WTC11 (cell line): Measurements from ENCODE around the gene POLDIP3. TPM values are rescaled to one million over a fixed set of nuclear protein-coding genes. Genes with fewer than 3 reads are reported as not detected.

Source experiments
- ATF1 ChIP-seq: sonication (generic); formaldehyde crosslinking; IDR thresholded peaks from 2 replicates; pipeline ENCODE4 v1.8.1; 2023; ENCODE audit warnings: mild to moderate bottlenecking, moderate library complexity, missing genetic modification reagents
- ATF2 ChIP-seq: sonication (generic); formaldehyde crosslinking; IDR thresholded peaks from 2 replicates; pipeline ENCODE4 v1.8.1; 2022; ENCODE audit warnings: low read depth, missing genetic modification reagents, borderline replicate concordance
- ATF6 ChIP-seq: sonication (generic); formaldehyde crosslinking; IDR thresholded peaks from 2 replicates; pipeline ENCODE4 v1.8.1; 2023; ENCODE audit warnings: mild to moderate bottlenecking, missing genetic modification reagents
- CREM ChIP-seq: sonication (generic); formaldehyde crosslinking; IDR thresholded peaks from 2 replicates; pipeline ENCODE4 v1.8.1; 2022; ENCODE audit warnings: mild to moderate bottlenecking, missing genetic modification reagents, moderate library complexity
- ETV6 ChIP-seq: sonication (generic); formaldehyde crosslinking; IDR thresholded peaks from 2 replicates; pipeline ENCODE4 v1.8.1; 2022; ENCODE audit warnings: mild to moderate bottlenecking, missing genetic modification reagents
- FOXP1 ChIP-seq: sonication (generic); formaldehyde crosslinking; IDR thresholded peaks from 2 replicates; pipeline ENCODE4 v1.8.0; 2022; ENCODE audit warnings: missing genetic modification reagents, mild to moderate bottlenecking, moderate library complexity, borderline replicate concordance
- GABPB1 ChIP-seq: sonication (generic); formaldehyde crosslinking; IDR thresholded peaks from 2 replicates; pipeline ENCODE4 v1.8.1; 2023; ENCODE audit warnings: mild to moderate bottlenecking, missing genetic modification reagents
- GTF2I ChIP-seq: fragments of 250-450 bp; sonication (Bioruptor Pico); conservative IDR thresholded peaks from 2 replicates; pipeline ENCODE4 v1.4.0; 2021; ENCODE audit warnings: mild to moderate bottlenecking
- IRF2 ChIP-seq: sonication (generic); formaldehyde crosslinking; IDR thresholded peaks from 2 replicates; pipeline ENCODE4 v1.8.0; 2022; ENCODE audit warnings: low read depth, missing genetic modification reagents, borderline replicate concordance
- JUN ChIP-seq: sonication (generic); formaldehyde crosslinking; IDR thresholded peaks from 2 replicates; pipeline ENCODE4 v1.8.0; 2023; ENCODE audit warnings: mild to moderate bottlenecking, missing genetic modification reagents
- MAX ChIP-seq: sonication (generic); formaldehyde crosslinking; IDR thresholded peaks from 2 replicates; pipeline ENCODE4 v1.8.0; 2022; ENCODE audit warnings: mild to moderate bottlenecking, missing genetic modification reagents
- MLX ChIP-seq: sonication (generic); formaldehyde crosslinking; IDR thresholded peaks from 2 replicates; pipeline ENCODE4 v1.8.1; 2023; ENCODE audit warnings: mild to moderate bottlenecking, missing genetic modification reagents, moderate library complexity
- MYBL2 ChIP-seq: sonication (generic); formaldehyde crosslinking; IDR thresholded peaks from 2 replicates; pipeline ENCODE4 v1.8.1; 2023; ENCODE audit warnings: mild to moderate bottlenecking, moderate library complexity, missing genetic modification reagents
- NFATC4 ChIP-seq: fragments of 250-450 bp; sonication (Bioruptor Pico); IDR thresholded peaks from 2 replicates; pipeline ENCODE4 v1.9.0; 2021; ENCODE audit warnings: mild to moderate bottlenecking
- NFYB ChIP-seq: sonication (generic); formaldehyde crosslinking; conservative IDR thresholded peaks from 2 replicates; pipeline ENCODE4 v1.8.0; 2022; ENCODE audit warnings: low read depth, missing genetic modification reagents
- NR1H2 ChIP-seq: sonication (generic); formaldehyde crosslinking; IDR thresholded peaks from 2 replicates; pipeline ENCODE4 v1.9.0; 2021; ENCODE audit warnings: mild to moderate bottlenecking, moderate library complexity, missing genetic modification reagents
- RORB ChIP-seq: fragments of 250-450 bp; sonication (Bioruptor Pico); IDR thresholded peaks from 2 replicates; pipeline ENCODE4 v1.9.0; 2021; ENCODE audit warnings: mild to moderate bottlenecking
- SOX15 ChIP-seq: fragments of 250-450 bp; sonication (Bioruptor Pico); IDR thresholded peaks from 2 replicates; pipeline ENCODE4 v1.9.0; 2021; ENCODE audit warnings: mild to moderate bottlenecking
- STAT6 ChIP-seq: sonication (generic); formaldehyde crosslinking; conservative IDR thresholded peaks from 2 replicates; pipeline ENCODE4 v1.8.1; 2023; ENCODE audit warnings: mild to moderate bottlenecking, low read depth, missing genetic modification reagents, moderate library complexity
- ZBTB21 ChIP-seq: sonication (generic); formaldehyde crosslinking; IDR thresholded peaks from 2 replicates; pipeline ENCODE4 v1.8.1; 2023; ENCODE audit warnings: mild to moderate bottlenecking, missing genetic modification reagents, borderline replicate concordance
- ZNF121 ChIP-seq: sonication (generic); formaldehyde crosslinking; IDR thresholded peaks from 2 replicates; pipeline ENCODE4 v1.8.0; 2023; ENCODE audit warnings: missing genetic modification reagents
- ZNF232 ChIP-seq: sonication (generic); formaldehyde crosslinking; IDR thresholded peaks from 2 replicates; pipeline ENCODE4 v1.8.0; 2022; ENCODE audit warnings: mild to moderate bottlenecking, missing genetic modification reagents
- ZNF263 ChIP-seq: sonication (generic); formaldehyde crosslinking; IDR thresholded peaks from 2 replicates; pipeline ENCODE4 v1.8.1; 2022; ENCODE audit warnings: low read depth, mild to moderate bottlenecking, moderate library complexity, missing genetic modification reagents
- ZNF416 ChIP-seq: fragments of 250-450 bp; sonication (Bioruptor Pico); IDR thresholded peaks from 2 replicates; pipeline ENCODE4 v1.9.0; 2021; ENCODE audit warnings: mild to moderate bottlenecking, inconsistent platforms
- ZNF423 ChIP-seq: fragments of 250-450 bp; sonication (Bioruptor Pico); IDR thresholded peaks from 2 replicates; pipeline ENCODE4 v2.1.2; 2022; ENCODE audit warnings: mild to moderate bottlenecking, moderate library complexity
- ZNF671 ChIP-seq: fragments of 250-450 bp; sonication (Bioruptor Pico); IDR thresholded peaks from 2 replicates; pipeline ENCODE4 v1.8.0; 2021; ENCODE audit warnings: mild to moderate bottlenecking
- total RNA-seq: library from RNA; stranded (reverse); gene quantifications from 3 replicates; pipeline ENCODE4 v1.2.3, GENCODE V29; 2021
- TF ChIP-seq, protein P1 (sequence below): sonication (generic); formaldehyde crosslinking; IDR thresholded peaks from 2 replicates; pipeline ENCODE4 v1.8.1; 2023; ENCODE audit warnings: mild to moderate bottlenecking, missing genetic modification reagents
- TF ChIP-seq, protein P2 (sequence below): sonication (generic); formaldehyde crosslinking; IDR thresholded peaks from 2 replicates; pipeline ENCODE4 v1.8.0; 2022; ENCODE audit warnings: missing genetic modification reagents

Gene POLDIP3
- total RNA-seq, 1 experiment from 2014 or later: 73.2 TPM

GRCh38 chr22:42581762-42582716 is 32.6 kb downstream of the POLDIP3 start (continued):
- TF ChIP-seq ETV6 (CRISPR knock-in tag) (peak; percentile 80), NFATC4 (no peak), SOX15 (no peak), ATF6 (CRISPR knock-in tag) (no peak), ATF2 (CRISPR knock-in tag) (no peak), IRF2 (CRISPR knock-in tag) (no peak), ZBTB21 (CRISPR knock-in tag) (no peak), MLX (CRISPR knock-in tag) (no peak), ATF1 (CRISPR knock-in tag) (no peak), MYBL2 (CRISPR knock-in tag) (0 out of 2 replicates have a peak, but pooled peaks have one; percentile 43), FOXP1 (CRISPR knock-in tag) (peak; percentile 52; the same call in 1 of the 2 replicates), ZNF416 (CRISPR knock-in tag) (no peak), GABPB1 (CRISPR knock-in tag) (0 out of 2 replicates have a peak, but pooled peaks have one; percentile 25), STAT6 (CRISPR knock-in tag) (no peak), ZNF232 (CRISPR knock-in tag) (no peak), NR1H2 (CRISPR knock-in tag) (no peak), ZNF263 (no peak), RORB (CRISPR knock-in tag) (no peak), GTF2I (CRISPR knock-in tag) (no peak), MAX (peak; percentile 72), NFYB (CRISPR knock-in tag) (no peak), ZNF121 (no peak), ZNF671 (CRISPR knock-in tag) (no peak), ZNF423 (no peak), CREM (CRISPR knock-in tag) (no peak), JUN (CRISPR knock-in tag) (peak; percentile 49; the same call in 1 of the 2 replicates)
- TF ChIP-seq, protein P1, sequence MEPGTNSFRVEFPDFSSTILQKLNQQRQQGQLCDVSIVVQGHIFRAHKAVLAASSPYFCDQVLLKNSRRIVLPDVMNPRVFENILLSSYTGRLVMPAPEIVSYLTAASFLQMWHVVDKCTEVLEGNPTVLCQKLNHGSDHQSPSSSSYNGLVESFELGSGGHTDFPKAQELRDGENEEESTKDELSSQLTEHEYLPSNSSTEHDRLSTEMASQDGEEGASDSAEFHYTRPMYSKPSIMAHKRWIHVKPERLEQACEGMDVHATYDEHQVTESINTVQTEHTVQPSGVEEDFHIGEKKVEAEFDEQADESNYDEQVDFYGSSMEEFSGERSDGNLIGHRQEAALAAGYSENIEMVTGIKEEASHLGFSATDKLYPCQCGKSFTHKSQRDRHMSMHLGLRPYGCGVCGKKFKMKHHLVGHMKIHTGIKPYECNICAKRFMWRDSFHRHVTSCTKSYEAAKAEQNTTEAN (CRISPR knock-in tag): no peak
- TF ChIP-seq, protein P2, sequence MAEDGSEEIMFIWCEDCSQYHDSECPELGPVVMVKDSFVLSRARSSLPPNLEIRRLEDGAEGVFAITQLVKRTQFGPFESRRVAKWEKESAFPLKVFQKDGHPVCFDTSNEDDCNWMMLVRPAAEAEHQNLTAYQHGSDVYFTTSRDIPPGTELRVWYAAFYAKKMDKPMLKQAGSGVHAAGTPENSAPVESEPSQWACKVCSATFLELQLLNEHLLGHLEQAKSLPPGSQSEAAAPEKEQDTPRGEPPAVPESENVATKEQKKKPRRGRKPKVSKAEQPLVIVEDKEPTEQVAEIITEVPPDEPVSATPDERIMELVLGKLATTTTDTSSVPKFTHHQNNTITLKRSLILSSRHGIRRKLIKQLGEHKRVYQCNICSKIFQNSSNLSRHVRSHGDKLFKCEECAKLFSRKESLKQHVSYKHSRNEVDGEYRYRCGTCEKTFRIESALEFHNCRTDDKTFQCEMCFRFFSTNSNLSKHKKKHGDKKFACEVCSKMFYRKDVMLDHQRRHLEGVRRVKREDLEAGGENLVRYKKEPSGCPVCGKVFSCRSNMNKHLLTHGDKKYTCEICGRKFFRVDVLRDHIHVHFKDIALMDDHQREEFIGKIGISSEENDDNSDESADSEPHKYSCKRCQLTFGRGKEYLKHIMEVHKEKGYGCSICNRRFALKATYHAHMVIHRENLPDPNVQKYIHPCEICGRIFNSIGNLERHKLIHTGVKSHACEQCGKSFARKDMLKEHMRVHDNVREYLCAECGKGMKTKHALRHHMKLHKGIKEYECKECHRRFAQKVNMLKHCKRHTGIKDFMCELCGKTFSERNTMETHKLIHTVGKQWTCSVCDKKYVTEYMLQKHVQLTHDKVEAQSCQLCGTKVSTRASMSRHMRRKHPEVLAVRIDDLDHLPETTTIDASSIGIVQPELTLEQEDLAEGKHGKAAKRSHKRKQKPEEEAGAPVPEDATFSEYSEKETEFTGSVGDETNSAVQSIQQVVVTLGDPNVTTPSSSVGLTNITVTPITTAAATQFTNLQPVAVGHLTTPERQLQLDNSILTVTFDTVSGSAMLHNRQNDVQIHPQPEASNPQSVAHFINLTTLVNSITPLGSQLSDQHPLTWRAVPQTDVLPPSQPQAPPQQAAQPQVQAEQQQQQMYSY: no peak
